Activated T-helper 1 cell treated with anti-CD3 and anti-CD28 coated beads, Interleukin-12 subunit alpha, Interleukin-12 subunit beta, Interleukin-2, Interleukin-4 antibody, amounts not matched to agents 30 ng/mL and 10 ng/mL and 1 ng/mL, durations not matched to agents 14 hours and 24 hours and 36 hours (primary cell): ENCODE measurements around the gene SLC4A4. TPM values are rescaled to one million over a fixed set of nuclear protein-coding genes. Genes with fewer than 3 reads are reported as not detected.

ENCODE experiments used
- DNase-seq: peaks from one replicate; pipeline ENCODE4 v3.0.0; 2021; ENCODE audit warnings: low spot score
- H3K27ac Mint-ChIP-seq: one replicate; pipeline ENCODE4 v1.8.0; 2021; ENCODE audit warnings: mild to moderate bottlenecking, mixed read lengths
- H3K27me3 Mint-ChIP-seq: one replicate; pipeline ENCODE4 v1.8.0; 2022; ENCODE audit warnings: mild to moderate bottlenecking, moderate library complexity, mixed read lengths; ENCODE audit not compliant: insufficient read depth
- H3K36me3 Mint-ChIP-seq: one replicate; pipeline ENCODE4 v1.8.0; 2021; ENCODE audit warnings: low read depth, mixed read lengths
- H3K4me1 Mint-ChIP-seq: one replicate; pipeline ENCODE4 v1.8.0; 2021; ENCODE audit warnings: low read depth, mixed read lengths
- H3K4me3 Mint-ChIP-seq: one replicate; pipeline ENCODE4 v1.8.0; 2021; ENCODE audit warnings: mild to moderate bottlenecking, moderate library complexity, mixed read lengths
- H3K9me3 Mint-ChIP-seq: one replicate; pipeline ENCODE4 v1.8.0; 2021; ENCODE audit warnings: mixed read lengths
- intact Hi-C: fragments of 100-400 bp; cut with micrococcal nuclease; formaldehyde crosslinking; loops from one replicate; pipeline ENCODE4 v1.15.1; 2024
- total RNA-seq: library from RNA; stranded (reverse); gene quantifications from 2 replicates; pipeline ENCODE4 v1.2.3, GENCODE V29; 2022

Gene SLC4A4
- total RNA-seq, 1 donor from 2014 or later, result 0.08 TPM

- intact Hi-C loops, result no loop called here
- H3K36me3 Mint-ChIP-seq, result no peaks in the 10 kb centered on the region
- H3K27me3 Mint-ChIP-seq, result no peaks in the 10 kb centered on the region
- no peak for DNase-seq
- H3K4me3 Mint-ChIP-seq, result no peak overlapping the region
- H3K4me1 Mint-ChIP-seq, result no peaks in the 10 kb centered on the region
- H3K9me3 Mint-ChIP-seq, result no peaks in the 10 kb centered on the region
- H3K27ac Mint-ChIP-seq, result no peak overlapping the region
Measured at GRCh38 chr4:71586087-71586763, 247.4 kb downstream of the SLC4A4 start.

GRCh38 chr4:71587995-71588394, 249.2 kb downstream of the SLC4A4 start:
- no peak for DNase-seq
- Mint-ChIP-seq H3K9me3 (no peaks in the 10 kb centered on the region), H3K36me3 (no peaks in the 10 kb centered on the region), H3K27me3 (no peaks in the 10 kb centered on the region), H3K4me3 (no peak overlapping the region), H3K27ac (no peak overlapping the region), H3K4me1 (no peaks in the 10 kb centered on the region)
- intact Hi-C loops, result no loop called here

- Mint-ChIP-seq H3K36me3 (no peaks in the 10 kb centered on the region), H3K4me1 (no peaks in the 10 kb centered on the region), H3K27ac (no peak overlapping the region), H3K9me3 (no peaks in the 10 kb centered on the region), H3K4me3 (no peak overlapping the region), H3K27me3 (no peaks in the 10 kb centered on the region)
- DNase-seq, result no peak
- intact Hi-C loops, result no loop called here
Measured at GRCh38 chr4:71592793-71593192, 254.0 kb downstream of the SLC4A4 start.

- Mint-ChIP-seq H3K4me1 (no peaks in the 10 kb centered on the region), H3K4me3 (no peak overlapping the region), H3K27ac (no peak overlapping the region), H3K27me3 (peaks cover 1% of the 10 kb centered on the region), H3K9me3 (no peaks in the 10 kb centered on the region), H3K36me3 (no peaks in the 10 kb centered on the region)
- intact Hi-C loops, result no loop called here
- DNase-seq, result no peak
Measured at GRCh38 chr4:71593311-71593710, 254.5 kb downstream of the SLC4A4 start.

GRCh38 chr4:71595576-71596108, 256.8 kb downstream of the SLC4A4 start:
- Mint-ChIP-seq H3K4me1 (no peaks in the 10 kb centered on the region), H3K36me3 (no peaks in the 10 kb centered on the region), H3K27me3 (peaks cover 4% of the 10 kb centered on the region), H3K27ac (no peak overlapping the region), H3K9me3 (no peaks in the 10 kb centered on the region), H3K4me3 (no peak overlapping the region)
- DNase-seq, result no peak
- intact Hi-C loops, result no loop called here

- intact Hi-C loops, result no loop called here
- Mint-ChIP-seq H3K4me1 (no peaks in the 10 kb centered on the region), H3K4me3 (no peak overlapping the region), H3K27me3 (peaks cover 4% of the 10 kb centered on the region), H3K9me3 (no peaks in the 10 kb centered on the region), H3K36me3 (no peaks in the 10 kb centered on the region), H3K27ac (no peak overlapping the region)
- no peak for DNase-seq
Measured at GRCh38 chr4:71599578-71599977, 260.8 kb downstream of the SLC4A4 start.

GRCh38 chr4:71602289-71602900, 263.6 kb downstream of the SLC4A4 start:
- DNase-seq, result no peak
- H3K9me3 Mint-ChIP-seq, result peaks cover under 1% of the 10 kb centered on the region
- H3K27me3 Mint-ChIP-seq, result peaks cover 4% of the 10 kb centered on the region
- intact Hi-C loops, result no loop called here
- H3K4me1 Mint-ChIP-seq, result no peaks in the 10 kb centered on the region
- no peak overlapping the region for H3K4me3 Mint-ChIP-seq
- no peak overlapping the region for H3K27ac Mint-ChIP-seq
- H3K36me3 Mint-ChIP-seq, result no peaks in the 10 kb centered on the region

GRCh38 chr4:71604785-71605184, 266.0 kb downstream of the SLC4A4 start:
- no peaks in the 10 kb centered on the region for H3K27me3 Mint-ChIP-seq
- H3K36me3 Mint-ChIP-seq, result no peaks in the 10 kb centered on the region
- H3K4me3 Mint-ChIP-seq, result no peak overlapping the region
- no peak overlapping the region for H3K27ac Mint-ChIP-seq
- no peak for DNase-seq
- intact Hi-C loops, result no loop called here
- H3K9me3 Mint-ChIP-seq, result peaks cover 5% of the 10 kb centered on the region
- H3K4me1 Mint-ChIP-seq, result no peaks in the 10 kb centered on the region

GRCh38 chr4:71607109-71607508, 268.3 kb downstream of the SLC4A4 start:
- intact Hi-C loops, result no loop called here

GRCh38 chr4:71607780-71608677, 269.2 kb downstream of the SLC4A4 start:
- Mint-ChIP-seq H3K27ac (no peak overlapping the region), H3K4me1 (no peaks in the 10 kb centered on the region), H3K36me3 (no peaks in the 10 kb centered on the region), H3K4me3 (no peak overlapping the region), H3K9me3 (peaks cover 5% of the 10 kb centered on the region), H3K27me3 (no peaks in the 10 kb centered on the region)
- DNase-seq, result no peak
- intact Hi-C loops, result no loop called here

More at GRCh38 chr4:71607109-71607508, 268.3 kb downstream of the SLC4A4 start:
- no peaks in the 10 kb centered on the region for H3K27me3 Mint-ChIP-seq
- H3K9me3 Mint-ChIP-seq, result peaks cover 5% of the 10 kb centered on the region
- H3K27ac Mint-ChIP-seq, result no peak overlapping the region
- DNase-seq, result no peak
- H3K36me3 Mint-ChIP-seq, result no peaks in the 10 kb centered on the region
- no peaks in the 10 kb centered on the region for H3K4me1 Mint-ChIP-seq
- H3K4me3 Mint-ChIP-seq, result no peak overlapping the region

GRCh38 chr4:71608678-71609071, 269.9 kb downstream of the SLC4A4 start:
- Mint-ChIP-seq H3K36me3 (no peaks in the 10 kb centered on the region), H3K27ac (no peak overlapping the region), H3K9me3 (peaks cover 5% of the 10 kb centered on the region), H3K4me1 (no peaks in the 10 kb centered on the region), H3K4me3 (no peak overlapping the region), H3K27me3 (no peaks in the 10 kb centered on the region)
- intact Hi-C loops, result no loop called here
- DNase-seq, result no peak

GRCh38 chr4:71609167-71609566, 270.3 kb downstream of the SLC4A4 start:
- no peak overlapping the region for H3K27ac Mint-ChIP-seq
- H3K27me3 Mint-ChIP-seq, result no peaks in the 10 kb centered on the region
- H3K36me3 Mint-ChIP-seq, result no peaks in the 10 kb centered on the region
- DNase-seq, result no peak
- intact Hi-C loops, result no loop called here
- H3K4me1 Mint-ChIP-seq, result no peaks in the 10 kb centered on the region
- H3K9me3 Mint-ChIP-seq, result peaks cover 5% of the 10 kb centered on the region
- H3K4me3 Mint-ChIP-seq, result no peak overlapping the region

GRCh38 chr4:71609651-71610050, 270.8 kb downstream of the SLC4A4 start:
- Mint-ChIP-seq H3K4me3 (no peak overlapping the region), H3K27ac (no peak overlapping the region), H3K4me1 (no peaks in the 10 kb centered on the region), H3K27me3 (no peaks in the 10 kb centered on the region), H3K36me3 (no peaks in the 10 kb centered on the region), H3K9me3 (peaks cover 5% of the 10 kb centered on the region)
- DNase-seq, result no peak
- intact Hi-C loops, result no loop called here
